Eye (tissue), 1 donor: ENCODE results near the gene RHCG.

ENCODE experiments used
- DNase-seq: peaks from one replicate; pipeline ENCODE4 v3.0.0-alpha.2; 2015

Gene RHCG

DNA sequence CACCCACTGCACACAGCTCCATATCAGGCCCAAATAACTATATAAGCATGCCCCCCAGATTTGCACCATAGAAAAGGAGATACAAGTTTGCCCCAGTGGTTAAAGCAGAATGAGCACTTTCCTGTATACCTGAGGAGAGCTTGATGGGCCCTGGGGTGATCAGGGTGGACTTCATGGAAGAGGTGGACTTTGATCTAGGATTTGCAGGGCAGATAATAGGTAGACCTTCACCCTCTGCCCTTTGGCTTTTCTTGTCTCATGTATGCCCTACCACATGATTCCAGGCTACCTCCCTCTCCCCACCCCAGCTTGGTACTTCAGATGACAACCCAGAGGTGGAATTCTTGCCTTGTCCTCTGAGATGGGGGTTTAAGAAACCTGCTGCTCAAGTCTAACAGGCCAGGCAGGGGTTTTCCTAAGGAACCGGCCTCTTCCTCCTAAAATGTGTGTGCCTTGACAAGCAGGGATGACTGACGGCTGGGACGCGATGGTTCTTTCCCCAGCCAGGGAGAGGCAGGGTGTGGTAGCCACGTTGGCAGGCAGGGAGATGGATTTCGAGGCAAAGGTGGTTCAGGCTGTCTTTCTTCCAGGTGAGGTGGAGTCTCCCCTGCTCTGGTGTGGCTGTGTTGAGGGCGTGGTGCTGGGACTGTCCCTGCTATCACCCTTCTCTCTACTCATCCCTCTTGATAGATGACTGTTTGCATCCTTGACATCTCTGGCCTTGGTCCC lies 6.6 kb upstream of the RHCG start:
- no peak for DNase-seq

DNA sequence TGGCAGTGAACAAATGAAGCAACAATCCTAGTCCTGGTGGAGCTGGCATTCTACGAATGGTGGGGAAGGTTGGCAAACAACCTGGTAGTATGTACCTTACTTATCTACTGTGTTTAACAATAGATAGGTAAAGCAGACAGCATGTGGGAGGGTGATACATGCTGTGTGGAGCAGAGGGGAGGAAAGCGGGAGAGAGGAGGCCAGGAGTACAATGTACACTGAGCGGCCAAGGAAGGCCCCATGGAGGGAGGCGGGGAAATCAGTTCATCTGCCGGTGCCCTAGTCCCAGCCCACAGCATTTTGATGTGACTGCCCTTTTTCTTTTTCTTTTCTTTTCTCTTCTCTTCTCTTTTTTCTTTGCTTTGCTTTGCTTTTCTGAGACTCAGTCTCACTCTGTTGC lies 5.3 kb upstream of the RHCG start:
- DNase-seq: no peak

DNA sequence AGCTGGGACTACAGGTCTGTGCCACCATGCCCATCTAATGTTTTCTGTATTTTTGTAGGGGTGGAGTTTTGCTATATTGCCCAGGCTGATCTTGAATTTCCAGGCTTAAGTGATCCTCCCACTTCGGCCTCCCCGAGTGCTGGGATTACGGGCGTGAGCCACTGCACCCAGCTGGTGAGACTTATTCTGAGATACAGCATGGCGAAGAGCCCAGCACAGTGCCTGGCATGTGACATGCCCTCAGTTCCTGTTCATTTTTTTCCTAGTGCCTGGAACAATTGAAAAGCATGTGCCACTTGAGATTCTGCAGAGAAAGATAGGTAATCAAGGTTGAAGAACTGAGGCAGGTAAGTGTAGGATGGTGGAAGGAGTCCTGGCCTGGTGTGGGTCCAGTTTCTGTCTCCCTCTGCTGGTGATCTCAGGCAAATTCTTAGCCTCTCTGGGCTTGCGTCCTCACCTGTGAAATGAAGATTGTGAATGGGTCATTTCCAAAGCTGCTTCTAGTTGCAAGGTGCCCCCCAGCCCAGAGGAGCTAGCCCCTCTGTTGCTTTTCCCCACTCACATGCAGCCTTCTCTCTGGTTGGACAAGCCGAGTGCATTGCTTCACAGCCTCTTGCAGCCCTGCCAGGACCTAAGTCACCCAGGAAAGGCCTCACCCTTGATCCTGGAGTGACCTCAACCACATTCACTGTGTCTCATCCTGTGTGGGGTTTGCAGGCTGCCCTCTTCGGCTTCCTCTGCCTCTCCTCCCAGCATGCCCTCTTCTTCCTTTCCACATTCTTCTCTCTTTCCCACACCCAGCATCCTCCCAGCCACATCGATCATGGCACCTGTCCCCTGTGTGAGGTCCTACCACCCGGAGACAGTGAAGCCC lies 4.3 kb upstream of the RHCG start:
- DNase-seq: no peak

DNA sequence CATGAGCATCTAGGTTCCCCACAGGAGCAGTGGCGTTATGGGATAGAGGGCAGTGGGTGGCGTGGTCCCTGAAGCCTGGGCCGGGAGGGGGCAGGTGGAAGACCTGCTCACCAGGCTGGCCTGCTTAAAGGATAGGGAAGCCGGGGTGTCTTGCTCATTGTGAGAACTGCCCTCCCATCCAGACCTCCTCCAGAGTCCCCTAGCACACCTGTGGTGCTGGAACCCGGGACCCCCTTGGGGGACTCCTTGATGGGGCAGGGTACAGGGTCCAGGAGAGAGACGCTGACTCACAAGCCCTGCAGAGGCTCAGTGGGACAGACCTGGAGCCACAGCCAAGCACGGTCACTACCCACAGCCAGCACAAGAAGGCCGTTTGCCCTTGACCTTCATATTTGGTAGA lies 2.8 kb upstream of the RHCG start:
- DNase-seq: no peak

DNA sequence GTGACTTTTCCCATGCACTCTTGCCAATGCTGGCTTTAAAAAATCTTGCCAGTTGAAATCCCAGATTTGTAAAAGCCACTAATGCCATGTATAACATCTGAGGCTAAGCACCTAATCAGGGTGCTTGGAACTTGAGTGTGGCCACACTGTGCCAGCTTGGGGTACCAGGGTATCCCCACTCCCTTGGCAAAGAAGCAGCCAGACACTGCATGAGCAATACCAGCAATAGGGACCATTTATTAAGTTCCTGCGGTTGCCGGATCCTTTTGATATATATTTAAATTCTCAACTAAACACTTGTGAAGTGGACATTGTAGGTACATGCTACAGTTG lies 2.2 kb upstream of the RHCG start:
- DNase-seq: no peak

DNA sequence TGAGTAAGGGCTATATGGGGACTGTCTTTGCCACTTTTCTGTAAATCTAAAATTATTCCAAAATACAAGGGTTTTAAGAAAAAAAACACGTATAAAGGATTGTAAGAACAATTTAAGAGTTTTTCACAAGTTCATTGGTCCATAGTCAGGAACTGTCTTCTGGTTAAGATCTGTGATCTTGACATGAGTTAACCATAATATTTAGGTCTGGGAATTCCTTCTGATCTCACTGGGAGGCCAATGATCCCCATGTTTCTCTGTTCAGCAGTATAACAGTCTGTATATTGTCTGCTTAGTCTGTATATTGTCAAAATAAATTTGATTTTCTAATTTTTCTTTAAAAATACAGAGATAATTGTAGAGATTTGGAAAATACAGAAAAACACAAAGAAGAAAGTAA lies 848 bp upstream of the RHCG start:
- DNase-seq: no peak

DNA sequence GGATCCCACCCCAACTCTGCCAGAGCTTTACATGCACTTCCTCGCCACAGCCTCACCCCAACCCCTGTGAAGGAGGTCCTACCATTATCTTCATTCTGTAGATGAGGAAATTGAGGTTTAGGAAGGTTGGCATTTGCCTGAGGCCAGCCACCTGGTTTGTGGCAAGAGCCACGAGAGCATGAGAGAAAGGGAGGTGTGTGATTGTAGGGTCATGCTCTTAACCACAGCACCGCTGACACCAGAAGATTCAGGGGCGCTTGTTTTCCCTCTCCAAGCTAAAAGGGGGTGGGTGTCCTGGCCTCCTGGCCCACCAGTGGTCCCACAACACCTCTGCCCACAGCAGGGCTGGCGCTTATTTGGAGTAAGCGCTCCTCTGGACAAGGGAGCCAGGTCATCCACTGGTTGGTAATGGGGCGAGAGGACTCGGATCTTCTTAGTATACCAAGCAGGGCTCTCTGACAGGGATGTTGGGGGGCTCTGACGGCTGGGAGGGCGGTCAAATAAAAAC lies 691 bp downstream of the RHCG start:
- no peak for DNase-seq

DNA sequence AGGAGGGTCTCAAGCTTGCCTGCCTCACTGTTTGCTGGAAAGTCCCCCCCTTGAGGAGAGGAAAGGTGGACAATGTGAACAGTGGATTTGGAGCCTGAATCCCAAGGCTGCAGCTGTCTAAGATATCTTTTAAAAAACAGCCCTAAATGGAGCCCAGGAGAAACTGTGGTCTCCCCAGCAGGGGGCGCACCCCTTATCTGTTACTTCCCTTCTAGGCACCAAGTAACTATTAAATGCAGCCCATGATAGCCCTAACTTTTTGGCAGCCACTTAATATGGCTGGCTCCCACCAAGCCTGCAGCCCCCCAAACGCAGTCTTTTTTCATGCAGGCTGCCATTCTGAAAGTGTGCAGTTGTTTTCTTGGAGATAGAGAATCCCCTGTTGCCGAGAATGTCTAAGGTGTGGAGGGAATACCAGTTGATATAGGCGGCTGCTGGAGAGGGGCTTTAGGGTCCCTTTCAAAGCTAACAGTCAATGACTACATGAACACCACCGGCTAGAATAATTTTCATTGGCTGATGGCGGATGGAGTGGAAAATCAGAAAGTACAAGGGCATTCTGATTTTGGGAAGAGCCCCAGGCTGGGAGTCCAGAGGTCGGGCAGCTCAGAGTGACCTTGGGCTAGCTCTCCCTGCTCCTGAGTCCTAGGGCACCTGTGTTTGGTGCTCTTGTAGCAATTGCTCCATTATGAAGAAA lies 1.3 kb downstream of the RHCG start:
- no peak for DNase-seq

DNA sequence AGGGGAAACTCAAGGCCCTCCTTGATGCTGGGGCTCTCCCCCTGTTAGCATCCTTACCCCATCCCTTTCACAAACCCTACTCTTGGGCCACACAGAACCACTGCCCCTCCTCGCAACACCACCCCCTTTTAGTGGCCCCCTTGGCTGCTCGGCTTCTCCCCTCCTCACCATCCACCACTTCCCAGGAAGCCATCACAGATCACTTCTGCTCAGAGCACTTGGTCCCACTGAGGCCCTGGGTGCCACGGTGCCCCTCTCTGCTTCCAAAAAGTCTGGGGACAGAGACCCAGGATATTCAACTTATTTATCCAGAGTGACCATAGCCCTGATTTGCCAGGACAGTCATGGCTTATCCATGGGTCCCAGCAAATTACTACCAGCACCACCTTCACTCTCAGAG lies 2.4 kb downstream of the RHCG start:
- no peak for DNase-seq

DNA sequence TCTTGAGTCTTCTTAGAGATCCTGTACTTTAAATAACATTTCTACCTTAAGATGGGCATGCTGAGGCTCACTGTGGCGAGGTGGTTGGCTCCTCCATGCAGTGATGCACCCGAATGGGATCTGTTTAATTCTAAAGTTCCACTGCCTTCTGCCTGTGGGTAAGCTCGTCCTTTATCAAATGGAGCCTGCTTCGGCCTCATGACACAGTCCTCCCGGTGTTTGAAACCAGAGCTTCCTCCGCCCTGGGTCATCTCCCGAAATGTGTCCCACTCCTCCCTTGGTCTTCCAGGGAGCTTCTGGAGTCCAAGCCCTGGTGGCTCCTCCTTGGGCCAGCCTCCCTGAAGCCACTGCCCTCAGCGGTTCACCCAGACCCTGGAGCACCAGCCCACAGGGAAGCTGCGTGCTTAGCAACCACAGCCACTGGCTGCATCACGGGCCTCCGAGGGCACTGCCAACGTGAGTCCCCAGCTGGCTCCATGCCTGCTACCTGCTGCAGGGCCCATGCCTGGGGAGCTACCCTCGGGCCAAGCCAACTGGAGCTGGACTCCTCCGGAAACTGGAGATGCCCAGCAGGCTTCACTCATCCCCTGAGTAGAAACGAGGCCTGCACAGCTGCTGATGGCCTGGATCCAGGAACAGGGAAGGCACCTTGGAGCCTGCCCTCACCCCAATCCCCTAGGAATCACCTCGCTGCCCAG lies 3.3 kb downstream of the RHCG start:
- no peak for DNase-seq

DNA sequence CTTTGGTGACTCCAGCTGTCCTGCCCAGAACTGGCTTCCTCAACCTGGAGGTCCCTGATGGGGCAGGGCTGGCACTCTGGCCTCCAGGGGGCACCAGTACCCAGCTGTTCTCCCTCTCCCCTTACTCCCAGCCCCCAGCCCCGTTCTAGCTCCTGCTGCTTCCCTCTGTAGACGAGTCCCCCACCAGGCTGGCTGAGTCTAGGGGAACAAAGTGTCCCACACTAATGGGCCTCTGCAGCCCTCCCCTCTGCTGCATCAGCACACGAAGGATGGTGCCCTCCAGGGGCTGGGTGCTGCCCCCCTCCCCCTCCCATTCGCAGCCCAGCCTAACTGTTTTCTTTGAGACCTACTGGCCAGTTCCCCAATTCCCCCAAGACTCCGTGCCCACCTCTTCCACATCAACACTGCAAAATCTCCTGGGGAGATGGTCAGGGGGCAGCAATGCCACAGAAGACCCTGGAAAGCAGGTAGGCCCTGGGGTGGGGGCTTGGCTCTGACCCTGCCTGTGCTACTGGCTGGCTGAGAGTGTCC lies 4.2 kb downstream of the RHCG start:
- DNase-seq: no peak

DNA sequence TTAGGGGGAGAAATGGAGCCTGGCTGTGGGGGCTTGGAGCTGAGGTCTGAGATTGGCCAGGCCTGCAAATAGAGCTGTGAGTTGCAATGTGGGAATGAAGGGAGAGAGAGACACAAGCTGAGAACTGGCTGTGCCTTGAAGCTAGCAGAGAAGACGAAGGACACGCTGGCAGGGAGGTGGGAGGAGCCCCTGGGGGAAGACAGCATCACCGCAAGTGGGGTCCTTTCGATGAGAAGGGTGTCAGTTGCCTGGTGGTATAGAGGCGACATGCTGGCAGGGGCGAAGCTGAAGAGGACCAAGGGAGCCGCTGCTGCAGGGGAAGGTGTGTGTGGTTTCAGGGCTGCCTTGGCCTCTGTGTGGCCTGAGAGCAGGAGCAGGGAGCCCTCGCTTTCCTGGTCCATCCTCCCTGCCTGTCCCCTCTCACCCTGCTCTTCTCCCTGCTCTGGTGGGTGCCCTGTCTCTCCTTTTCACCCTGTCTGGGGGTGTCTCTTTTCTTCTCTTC lies 5.5 kb downstream of the RHCG start:
- no peak for DNase-seq

DNA sequence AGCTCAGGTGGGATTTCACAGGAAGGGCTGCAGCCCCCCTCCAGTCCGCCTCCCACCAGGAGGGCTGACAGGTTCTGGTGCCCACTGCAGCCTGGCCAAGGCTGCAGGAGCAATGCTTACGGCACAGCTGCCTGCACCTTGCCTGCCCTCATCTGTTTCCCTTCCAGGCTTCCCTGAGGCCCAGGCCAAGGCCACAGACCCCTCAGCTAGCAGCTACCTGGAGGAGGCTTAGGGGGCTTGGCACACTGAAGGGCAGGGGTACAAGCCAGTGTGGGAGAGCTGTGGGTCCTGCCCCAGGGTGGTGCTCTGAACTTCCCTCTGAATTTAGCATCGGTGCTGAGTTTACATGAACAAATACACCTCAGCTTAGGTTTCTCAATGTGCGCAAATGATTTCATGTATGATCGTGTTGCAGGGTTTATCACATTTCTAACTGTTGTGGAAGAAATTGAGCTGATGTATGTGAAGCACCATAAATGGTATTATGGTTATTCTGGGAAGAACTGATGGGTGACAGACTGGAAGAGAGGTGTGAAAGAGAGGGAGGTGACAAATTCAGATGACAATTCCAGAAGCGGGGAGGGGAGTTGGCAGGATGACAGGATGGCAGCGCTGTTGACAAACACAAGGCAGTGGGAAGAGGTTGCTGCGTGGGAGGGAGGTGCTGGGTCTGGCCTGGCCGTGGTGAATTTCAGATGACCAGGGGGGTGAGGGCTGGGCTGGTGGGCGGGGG lies 6.1 kb downstream of the RHCG start:
- DNase-seq: no peak

DNA sequence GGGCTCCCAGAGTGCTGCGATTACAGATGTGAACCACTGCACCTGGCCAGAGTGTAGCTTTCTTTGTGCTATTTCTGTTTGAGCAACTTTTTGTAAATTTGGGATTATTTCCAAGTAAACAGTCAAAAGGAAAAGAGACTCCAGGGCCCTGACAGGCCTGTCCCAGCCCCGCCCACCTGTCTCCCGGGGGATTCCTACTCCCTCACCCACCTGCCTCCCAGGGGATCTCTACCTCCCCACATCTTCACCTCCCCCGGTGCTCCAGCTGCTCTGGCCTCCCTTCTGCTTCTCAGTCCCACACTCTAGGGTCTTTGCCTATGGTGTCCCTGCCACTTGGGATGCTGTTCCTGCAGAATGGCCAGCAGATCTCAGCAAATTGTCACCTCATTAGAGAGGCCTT lies 7.0 kb downstream of the RHCG start:
- DNase-seq: no peak

DNA sequence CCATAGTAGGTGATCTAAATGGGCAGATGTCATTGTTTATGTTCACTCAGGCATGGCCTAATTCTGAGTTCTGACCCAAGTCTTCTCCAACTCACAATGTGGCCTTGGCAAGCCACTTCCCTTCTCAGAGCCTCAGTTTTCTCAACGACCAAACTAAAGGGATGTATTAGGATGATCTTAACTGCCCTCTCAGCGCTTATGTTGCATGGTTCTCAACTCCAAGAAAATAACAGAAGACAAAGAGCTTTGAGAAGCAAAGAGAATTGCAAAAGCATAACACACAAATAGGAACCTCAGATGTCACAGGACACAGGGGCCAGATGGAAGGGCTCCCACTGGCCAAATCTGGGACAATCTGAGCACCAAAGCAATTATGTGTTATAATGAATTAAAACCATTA lies 8.6 kb downstream of the RHCG start:
- no peak for DNase-seq

DNA sequence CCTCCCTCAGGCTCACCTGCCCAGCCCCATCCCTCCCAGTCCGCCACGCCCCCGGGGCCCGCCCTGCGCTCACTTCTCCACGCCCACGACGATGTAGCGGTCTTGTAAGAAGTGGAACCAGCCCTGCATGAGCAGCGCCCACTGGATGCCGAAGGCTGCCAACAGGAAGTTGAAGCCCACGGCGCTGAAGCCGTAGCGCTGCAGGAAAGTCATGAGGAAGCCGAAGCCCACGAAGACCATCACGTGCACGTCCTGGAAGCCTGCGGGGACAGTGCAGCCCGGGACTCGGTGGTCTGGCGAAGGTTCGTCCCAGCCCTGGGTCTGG lies 9.7 kb downstream of the RHCG start:
- no peak for DNase-seq

DNA sequence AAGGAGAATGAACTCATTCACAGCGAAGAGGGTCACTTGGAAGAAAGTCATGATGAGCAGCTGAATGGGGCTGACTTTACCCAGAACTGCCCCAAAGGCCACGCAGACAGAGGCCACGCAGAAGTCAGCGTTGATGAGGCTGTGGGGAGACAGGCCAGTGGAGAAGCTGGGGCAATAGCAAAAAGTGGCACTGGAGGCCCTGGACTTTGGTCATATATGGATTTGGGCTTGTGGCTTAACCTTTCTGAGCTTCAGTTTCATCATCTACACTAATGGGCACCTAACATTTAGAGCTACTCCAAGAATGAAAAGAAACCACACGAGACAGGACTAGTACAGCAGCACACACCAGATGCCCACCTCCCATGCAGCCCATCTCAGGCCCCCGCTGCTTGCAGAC lies 13.3 kb downstream of the RHCG start:
- DNase-seq: no peak

DNA sequence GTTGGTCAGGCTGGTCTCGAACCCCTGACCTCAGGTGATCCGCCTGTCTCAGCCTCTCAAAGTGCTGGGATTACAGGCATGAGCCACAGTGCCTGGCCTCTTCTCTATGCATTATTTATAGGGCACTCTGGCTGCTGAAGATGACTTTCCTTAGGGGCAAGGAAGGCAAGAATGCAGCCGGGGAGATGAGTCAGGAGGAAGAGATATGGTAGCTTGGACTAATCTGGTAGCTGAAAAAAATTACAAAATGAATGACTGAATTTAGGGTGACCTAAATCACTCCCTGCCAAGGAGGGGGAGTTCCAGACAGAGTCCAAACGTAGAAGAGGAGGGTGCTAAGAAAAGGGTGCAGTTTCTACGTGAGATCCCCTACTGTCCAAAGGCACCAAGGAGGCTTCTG lies 14.2 kb downstream of the RHCG start:
- no peak for DNase-seq

DNA sequence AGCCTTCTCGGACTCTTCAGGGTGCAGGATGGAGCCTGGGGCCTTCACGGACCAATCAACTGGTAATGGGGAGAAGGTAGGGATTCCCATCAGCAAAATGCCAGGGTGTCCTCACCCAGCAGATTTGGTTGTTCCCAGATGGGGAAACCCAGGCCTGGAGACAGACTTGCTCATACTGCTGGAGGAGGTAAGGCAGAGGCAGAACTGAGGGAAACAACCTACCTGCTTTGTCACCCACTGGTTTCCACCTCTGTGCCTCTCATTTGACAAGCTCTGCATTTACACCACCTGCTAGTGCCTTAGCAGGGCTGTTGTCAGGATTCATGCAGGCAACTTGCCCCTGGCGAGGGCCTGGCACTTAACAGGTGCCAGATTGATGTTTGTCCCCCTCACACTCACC lies 15.9 kb downstream of the RHCG start:
- DNase-seq: no peak

DNA sequence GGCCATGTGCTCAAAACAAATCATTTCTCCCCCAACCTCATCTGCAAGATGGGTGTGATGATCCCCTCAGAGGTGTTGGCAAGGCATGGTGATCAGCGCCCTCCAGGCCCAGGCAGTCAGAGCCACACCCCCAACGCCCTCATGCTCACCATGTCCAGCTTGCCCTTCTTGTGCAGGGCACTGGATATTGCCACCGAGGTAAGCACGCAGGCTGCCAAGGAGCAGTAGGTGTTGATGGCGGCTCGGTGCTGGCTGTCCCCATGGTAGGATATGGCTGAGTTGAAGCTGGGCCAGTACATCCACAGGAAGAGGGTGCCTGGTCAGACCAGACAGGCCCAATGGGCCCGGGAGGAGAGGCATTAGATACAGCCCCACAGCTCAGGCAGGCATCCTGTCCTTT lies 17.2 kb downstream of the RHCG start:
- no peak for DNase-seq

DNA sequence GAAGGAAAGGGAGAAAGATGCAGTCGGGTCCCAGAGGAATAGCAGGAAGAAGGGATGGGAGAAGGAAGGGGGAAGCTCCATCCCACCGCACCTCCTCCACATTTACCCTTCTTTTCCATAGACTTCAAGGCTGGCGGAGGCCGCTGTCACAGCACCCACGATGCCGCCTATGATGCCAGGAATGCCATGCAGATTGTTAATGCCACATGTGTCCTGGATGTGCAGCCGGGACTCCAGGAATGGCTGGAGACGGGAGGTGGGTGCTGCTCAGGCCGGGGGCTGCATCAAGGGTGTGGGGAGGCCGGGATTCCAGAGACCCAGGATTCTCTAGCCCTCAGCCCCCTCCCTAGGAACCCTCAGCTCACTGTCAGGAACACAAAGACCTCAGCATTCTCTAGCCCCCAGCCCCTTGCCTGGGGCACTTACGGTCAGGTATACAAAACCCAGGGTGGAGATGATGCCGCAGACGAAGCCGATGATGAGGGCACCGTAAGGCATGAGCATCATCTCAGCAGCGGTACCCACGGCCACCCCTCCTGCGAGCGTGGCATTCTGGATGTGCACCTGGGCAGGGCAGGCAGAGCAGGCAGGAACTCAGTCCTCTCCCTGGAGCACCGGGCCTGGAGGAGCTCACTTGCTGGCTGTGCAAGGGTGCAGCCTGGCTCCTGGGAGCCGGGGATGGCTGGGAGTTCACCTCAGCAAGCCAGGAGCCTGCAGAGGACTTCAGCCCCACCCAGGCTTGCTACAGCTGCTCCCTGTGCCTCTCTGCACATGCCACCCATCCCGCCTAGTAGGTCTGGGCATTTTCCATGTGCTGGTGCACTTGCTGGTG lies 18.8 kb downstream of the RHCG start:
- no peak for DNase-seq
